ENCODE results near the gene SERPINB3.
"Not testable (repeated sequence)": the region's sequence is repeated elsewhere in the genome, so short reads cannot be mapped to it uniquely, and the experiment has no call there.

Gene SERPINB3

DNA sequence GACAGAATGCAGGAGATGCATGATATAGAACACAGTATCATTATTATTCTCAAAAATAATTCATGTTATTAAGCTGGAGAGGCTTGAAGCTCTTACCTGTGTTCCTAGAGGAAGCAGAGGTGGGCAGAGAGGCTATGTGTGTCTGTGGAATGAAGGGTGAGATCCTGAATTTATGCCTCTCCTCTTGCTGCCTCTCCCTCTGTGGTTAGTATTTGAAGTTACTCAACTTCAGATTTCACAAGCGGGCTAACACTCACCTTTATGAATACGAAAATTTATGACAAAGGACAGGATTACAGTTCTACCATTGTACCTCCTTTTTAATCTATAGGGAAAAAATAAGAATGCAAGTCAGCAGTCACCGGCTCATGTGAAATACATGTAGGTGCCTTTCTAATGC is at the start of gene SERPINB3:
TSS of gene SERPINB3 (minus strand) at position 144 of the 400 bp plus-strand sequence. CDS start 677 bp downstream, outside the sequence.
- DNase-seq: not testable (repeated sequence)

DNA sequence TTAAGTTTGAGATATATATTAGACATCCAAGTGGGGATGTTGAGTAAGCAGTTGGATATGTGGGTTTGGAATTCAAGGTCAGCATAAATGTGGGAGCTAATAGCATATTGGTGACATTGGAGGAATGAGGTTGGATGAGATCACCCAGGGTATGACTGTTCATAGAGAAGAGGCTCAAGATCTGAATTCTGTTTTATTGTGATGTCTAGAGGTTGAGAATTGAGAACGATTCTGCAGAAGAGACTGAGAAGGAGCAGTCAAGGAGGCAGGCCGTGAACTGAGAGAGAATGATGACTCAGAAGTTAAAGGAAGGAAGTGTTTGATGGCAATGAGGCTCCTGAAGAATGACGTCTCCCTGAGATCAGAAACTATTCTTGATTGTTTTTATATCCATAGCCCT is 47.0 kb upstream of the SERPINB3 start:
- DNase-seq: no peak

DNA sequence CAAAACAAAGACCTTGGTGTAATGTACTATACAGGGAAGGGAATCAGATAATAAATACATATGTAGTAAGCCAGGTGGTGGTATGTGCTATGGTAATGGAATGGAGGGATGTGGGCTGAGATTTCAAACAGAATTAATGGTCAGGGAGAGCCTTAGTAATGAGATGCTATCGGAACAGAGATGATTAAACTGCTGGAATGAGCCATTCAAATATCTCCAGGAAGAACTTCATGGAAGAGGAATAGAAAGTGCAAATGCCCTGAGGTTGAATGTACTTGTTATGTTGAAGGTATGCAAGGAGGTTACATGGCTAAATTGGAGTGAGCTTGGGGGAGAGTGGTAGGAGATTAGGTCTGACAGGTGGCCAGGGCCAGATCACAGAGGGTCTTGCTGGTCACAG is 46.1 kb upstream of the SERPINB3 start:
- DNase-seq: no peak

- DNase-seq: no peak
These were observed 43.7 kb upstream of the SERPINB3 start for GRCh38 chr18:63705401-63705800.

DNA sequence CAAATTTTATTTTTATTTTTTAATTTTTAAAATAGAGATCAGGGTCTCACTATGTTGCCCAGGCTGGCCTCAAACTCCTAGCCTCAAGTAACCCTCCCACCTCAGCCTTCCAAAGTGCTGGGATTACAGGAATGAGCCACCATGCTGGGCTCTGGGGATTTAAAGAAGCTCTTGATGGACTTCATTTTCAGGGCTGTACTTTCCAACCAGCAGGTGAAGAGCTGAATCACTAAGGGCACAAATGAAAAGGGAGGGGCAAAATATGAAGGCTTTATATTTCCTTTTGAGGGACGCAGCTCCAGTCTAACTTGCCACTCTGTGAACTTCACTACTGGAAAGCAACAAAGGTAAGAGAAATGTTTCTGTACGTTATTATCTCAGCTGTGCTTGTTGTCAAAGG is 41.0 kb upstream of the SERPINB3 start, which contains the start of gene SERPINB11:
TSS of gene SERPINB11 (plus strand) at position 301 of the 400 bp plus-strand sequence. CDS start 7,234 bp downstream, outside the sequence.
- DNase-seq: no peak

- no peak for DNase-seq
These were observed 40.3 kb upstream of the SERPINB3 start for GRCh38 chr18:63701952-63702351.

GRCh38 chr18:63700501-63700900 is 38.8 kb upstream of the SERPINB3 start:
- DNase-seq: no peak

- DNase-seq: no peak
These were observed 35.5 kb upstream of the SERPINB3 start for GRCh38 chr18:63697097-63697660.

GRCh38 chr18:63689064-63689463 is 27.4 kb upstream of the SERPINB3 start:
- DNase-seq: no peak

GRCh38 chr18:63686871-63687270 is 25.2 kb upstream of the SERPINB3 start:
- no peak for DNase-seq

GRCh38 chr18:63684718-63685117 is 23.0 kb upstream of the SERPINB3 start:
- no peak for DNase-seq

GRCh38 chr18:63683890-63684289 is 22.2 kb upstream of the SERPINB3 start:
- DNase-seq: no peak

- DNase-seq: no peak
These were observed 21.5 kb upstream of the SERPINB3 start for GRCh38 chr18:63683152-63683551.

GRCh38 chr18:63681449-63682340 is 20.0 kb upstream of the SERPINB3 start:
- DNase-seq: no peak

GRCh38 chr18:63679820-63680606 is 18.3 kb upstream of the SERPINB3 start:
- no peak for DNase-seq

GRCh38 chr18:63677500-63678225 is 16.0 kb upstream of the SERPINB3 start:
- DNase-seq: no peak

GRCh38 chr18:63676526-63677323 is 15.0 kb upstream of the SERPINB3 start:
- DNase-seq: no peak

- DNase-seq: no peak
These were observed 2.9 kb upstream of the SERPINB3 start for GRCh38 chr18:63664571-63664970.

DNA sequence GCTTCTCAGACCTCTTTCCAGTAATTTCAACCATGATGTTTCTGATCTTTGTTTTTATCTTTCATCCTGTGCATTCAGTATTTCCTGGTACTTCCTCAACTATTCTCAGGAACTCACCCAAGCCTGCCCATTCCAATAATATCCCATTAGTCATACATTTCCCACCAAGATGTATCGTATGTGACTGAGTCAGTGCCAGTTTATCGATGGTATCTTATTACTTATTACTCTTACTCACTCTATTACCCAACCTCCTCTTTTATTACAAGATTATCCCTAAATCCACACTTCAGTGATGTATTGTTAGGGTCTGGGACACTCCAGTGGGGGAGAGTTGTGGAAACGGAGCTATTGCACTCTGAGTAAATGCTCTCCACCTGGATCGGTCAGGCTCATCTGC is 2.8 kb downstream of the SERPINB3 start:
- DNase-seq: not testable (repeated sequence)

GRCh38 chr18:63650271-63650670 is 11.4 kb downstream of the SERPINB3 start:
- DNase-seq: not testable (repeated sequence)

DNA sequence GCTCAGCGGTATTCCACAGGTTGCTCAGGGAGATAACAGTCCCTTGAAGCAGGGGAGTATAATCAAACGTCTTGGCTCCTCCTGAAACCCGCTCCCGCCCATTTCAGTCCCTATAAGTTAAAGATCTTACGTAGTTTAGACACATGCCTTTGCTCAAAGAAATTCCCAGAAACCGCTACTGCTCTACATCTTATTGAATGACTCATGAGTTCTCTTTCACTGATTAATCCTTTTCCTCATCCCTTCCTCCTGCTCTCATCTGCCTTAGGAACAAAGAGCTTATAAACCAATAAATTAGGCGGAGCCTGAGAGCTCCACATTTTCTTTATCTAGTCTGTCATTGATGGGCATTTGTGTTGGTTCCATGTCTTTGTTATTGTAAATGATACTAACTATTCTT is 13.5 kb downstream of the SERPINB3 start:
- no peak for DNase-seq

- DNase-seq: no peak
These were observed 14.8 kb downstream of the SERPINB3 start for GRCh38 chr18:63646936-63647335.
